GM19372 (cell line): ENCODE results near the gene UBR7.

Experiments
- ATAC-seq: cut with Tn5 transposase; IDR thresholded peaks from one replicate; pipeline ENCODE4 v1.9.1; 2021; ENCODE audit warnings: mild to moderate bottlenecking, low read depth, moderate library complexity; ENCODE audit not compliant: unreplicated experiment

Gene UBR7

GRCh38 chr14:93245764-93246420, 38.8 kb downstream of the UBR7 start:
- no peak for ATAC-seq

GRCh38 chr14:93246534-93246933, 39.5 kb downstream of the UBR7 start:
- no peak for ATAC-seq

DNA sequence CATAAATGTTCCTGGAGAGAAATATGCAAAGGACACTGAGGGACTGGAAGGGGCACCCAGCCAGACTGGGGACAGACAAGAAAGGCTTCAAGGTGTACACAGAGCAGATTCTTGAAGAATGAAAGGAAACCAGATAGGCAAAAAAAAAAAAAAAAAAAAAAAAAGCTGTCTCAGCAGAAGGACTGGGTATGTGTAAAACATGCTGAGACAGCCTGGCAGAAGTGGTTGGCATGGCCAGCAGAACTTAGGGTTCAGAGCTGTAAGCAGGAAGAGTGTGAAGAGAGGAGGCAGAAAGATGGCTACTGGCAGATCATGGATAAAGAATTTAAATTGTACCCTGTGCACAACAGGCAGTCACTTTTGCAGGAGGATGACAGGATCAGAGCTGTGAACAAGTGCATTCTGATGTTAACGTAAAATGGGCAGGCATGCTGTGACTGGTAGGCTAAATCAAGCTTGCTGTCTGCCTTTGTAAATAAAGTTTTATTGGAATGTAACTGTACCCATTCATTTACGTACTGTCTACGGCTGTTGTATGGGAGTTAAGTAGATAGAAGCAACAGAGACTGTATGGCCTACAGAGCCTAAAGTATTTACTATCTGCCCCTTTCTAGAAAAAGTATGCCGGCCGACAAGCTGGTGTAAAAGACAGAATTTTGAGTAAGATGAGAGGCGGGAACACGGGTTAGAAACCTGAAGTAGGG, 42.2 kb downstream of the UBR7 start:
- no peak for ATAC-seq

- no peak for ATAC-seq
These were observed 55.4 kb downstream of the UBR7 start for GRCh38 chr14:93262446-93262845.

- ATAC-seq = no peak
These were observed 56.4 kb downstream of the UBR7 start for GRCh38 chr14:93263416-93263815.

DNA sequence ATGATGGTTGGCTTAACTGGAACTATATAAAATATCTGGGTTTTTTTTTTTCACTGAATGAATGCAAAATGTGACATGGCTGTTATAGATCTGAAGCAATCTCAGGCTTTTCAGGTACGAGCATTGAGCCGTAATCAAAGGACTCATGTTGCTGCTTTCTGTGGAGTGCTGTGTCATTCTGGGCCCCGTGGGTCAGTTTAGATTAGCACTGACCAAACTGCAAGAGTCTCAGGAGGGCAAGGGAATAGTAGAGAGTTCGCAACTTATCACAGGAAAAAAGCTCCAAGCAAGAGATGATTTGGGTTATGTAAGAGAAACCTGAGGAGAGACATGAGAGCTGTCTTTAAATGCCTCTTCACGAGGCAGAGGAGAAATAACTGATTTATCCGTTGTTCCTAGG, 59.1 kb downstream of the UBR7 start:
- no peak for ATAC-seq

DNA sequence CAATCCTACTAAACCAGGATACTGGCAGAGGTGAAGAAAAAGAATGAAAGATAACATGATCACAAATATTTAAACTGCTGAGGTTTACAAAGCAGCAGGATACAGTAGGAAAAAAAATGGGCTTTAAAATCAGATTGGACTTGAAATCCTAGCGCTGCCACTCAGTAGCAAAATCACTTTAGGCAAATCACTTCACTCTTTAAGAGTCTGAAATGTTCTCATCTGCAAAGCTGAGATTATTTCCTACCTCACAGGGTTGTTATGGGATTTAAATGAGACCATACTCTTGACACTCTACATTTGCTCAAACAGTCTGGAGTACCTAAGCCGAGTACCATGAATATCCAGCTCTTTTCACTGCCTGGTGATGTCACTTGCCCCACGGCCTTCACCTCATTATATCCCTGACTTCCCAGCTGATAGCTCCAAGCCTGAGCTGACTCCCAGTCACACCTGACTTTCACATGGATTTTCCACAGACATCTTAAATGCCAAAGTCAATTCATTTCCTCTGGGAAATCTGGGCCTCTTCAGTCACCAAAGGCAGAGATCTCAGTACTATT, 60.2 kb downstream of the UBR7 start:
- no peak for ATAC-seq

GRCh38 chr14:93268406-93268805, 61.4 kb downstream of the UBR7 start:
- no peak for ATAC-seq

- ATAC-seq = no peak
These were observed 62.4 kb downstream of the UBR7 start for GRCh38 chr14:93269341-93270068.

DNA sequence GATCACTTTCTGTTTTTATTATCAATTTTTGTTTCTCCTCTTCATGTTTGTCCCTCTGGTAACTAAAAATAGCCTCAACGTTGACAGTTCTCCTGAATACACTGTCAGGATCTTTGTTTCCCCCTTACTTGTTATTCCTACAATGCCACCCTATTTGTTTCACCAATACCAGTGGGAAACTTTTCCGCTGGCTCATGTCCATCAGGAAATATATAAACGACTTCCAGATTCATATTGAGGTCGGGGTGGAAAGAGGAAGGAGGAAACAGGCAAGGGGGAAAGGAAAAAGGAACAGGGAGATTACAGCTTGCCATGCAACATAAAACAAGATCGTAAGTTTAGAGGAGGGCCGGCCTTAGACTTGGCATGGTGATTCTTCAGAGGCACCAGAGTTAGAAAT, 64.1 kb downstream of the UBR7 start:
- ATAC-seq = no peak

- ATAC-seq = no peak
These were observed 67.2 kb downstream of the UBR7 start for GRCh38 chr14:93274055-93274806.

GRCh38 chr14:93276031-93276716, 69.1 kb downstream of the UBR7 start:
- no peak for ATAC-seq
